Measurements from ENCODE around the gene TRPM1. TPM values are rescaled to one million over a fixed set of nuclear protein-coding genes. Genes with fewer than 3 reads are reported as not detected.

The TRPM1 gene
- total RNA-seq, 6 experiments from 2014 or later = 0.03 to 0.18 (median 0.17) TPM; not detected in 3

DNA sequence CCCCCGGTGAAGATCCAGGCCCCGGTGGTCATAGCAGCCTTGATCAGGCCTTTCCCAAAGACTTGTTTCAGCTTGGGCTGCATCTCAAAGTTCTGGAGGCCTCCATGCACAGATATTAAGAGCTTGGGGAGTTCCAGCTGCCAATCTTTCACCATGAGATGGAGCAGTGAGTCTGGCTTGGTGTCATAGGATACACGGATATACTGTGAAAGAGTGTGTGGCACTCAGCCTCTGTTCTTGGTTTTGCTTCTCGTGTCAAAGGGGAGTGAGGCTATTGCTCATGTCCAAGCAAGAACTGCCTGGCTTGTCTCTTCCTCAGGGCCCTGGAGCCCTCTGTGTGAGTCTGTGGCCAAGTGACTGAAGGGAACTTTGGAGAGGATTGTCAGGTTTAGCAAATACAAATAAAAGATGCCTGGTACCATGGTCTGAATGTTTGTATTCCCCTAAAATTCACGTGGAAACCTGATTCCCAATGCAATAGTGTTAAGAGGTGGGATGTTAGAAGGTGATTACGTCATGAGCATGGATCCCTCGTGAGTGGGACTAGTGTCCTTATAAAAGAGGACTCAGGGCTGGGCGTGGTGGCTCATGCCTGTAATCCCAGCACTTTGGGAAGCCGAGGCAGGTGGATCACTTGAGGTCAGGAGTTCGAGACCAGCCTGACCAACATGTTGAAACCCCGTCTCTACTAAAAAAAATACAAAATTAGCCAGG lies 33.5 kb downstream of the TRPM1 start:
- DNase-seq = no peak
- H3K36me3 Mint-ChIP-seq (ENCODE audit: low read depth) = no peaks in the 10 kb centered on the region
- H3K4me3 Mint-ChIP-seq = no peak overlapping the region
- TF ChIP-seq, protein P1, sequence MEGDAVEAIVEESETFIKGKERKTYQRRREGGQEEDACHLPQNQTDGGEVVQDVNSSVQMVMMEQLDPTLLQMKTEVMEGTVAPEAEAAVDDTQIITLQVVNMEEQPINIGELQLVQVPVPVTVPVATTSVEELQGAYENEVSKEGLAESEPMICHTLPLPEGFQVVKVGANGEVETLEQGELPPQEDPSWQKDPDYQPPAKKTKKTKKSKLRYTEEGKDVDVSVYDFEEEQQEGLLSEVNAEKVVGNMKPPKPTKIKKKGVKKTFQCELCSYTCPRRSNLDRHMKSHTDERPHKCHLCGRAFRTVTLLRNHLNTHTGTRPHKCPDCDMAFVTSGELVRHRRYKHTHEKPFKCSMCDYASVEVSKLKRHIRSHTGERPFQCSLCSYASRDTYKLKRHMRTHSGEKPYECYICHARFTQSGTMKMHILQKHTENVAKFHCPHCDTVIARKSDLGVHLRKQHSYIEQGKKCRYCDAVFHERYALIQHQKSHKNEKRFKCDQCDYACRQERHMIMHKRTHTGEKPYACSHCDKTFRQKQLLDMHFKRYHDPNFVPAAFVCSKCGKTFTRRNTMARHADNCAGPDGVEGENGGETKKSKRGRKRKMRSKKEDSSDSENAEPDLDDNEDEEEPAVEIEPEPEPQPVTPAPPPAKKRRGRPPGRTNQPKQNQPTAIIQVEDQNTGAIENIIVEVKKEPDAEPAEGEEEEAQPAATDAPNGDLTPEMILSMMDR (IDR thresholded peaks at IDR 0.05) = no peak
- peaks cover 19% of the 10 kb centered on the region for H3K4me1 Mint-ChIP-seq (ENCODE audit: low read depth)
- no peak overlapping the region for H3K27ac Mint-ChIP-seq
- H3K27me3 Mint-ChIP-seq (ENCODE audit: insufficient read depth) = peaks cover 5% of the 10 kb centered on the region
- no peaks in the 10 kb centered on the region for H3K9me3 Mint-ChIP-seq

DNA sequence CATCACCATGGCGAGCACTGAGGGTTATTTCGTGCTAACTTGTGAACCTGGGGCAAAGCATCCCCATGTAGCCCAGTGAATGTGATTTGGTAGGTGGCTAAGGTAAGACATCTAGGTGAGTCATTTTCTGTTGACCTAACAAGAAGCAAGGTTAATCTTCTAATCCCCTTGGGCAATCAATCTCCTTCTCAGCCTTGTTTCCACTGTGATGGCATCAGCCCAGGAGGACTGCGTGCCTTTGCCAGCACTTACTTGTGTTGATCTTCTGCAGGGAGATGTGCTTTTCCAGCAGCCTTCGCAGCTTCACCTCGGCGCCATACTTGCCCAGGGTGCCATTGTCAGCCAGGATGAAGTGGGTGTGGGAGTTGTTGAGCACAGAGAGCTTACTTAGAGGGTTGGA lies 35.7 kb downstream of the TRPM1 start:
- H3K4me1 Mint-ChIP-seq (ENCODE audit: low read depth) = peaks cover 38% of the 10 kb centered on the region
- no peak overlapping the region for H3K4me3 Mint-ChIP-seq
- H3K27me3 Mint-ChIP-seq (ENCODE audit: insufficient read depth) = peaks cover 8% of the 10 kb centered on the region
- no peaks in the 10 kb centered on the region for H3K36me3 Mint-ChIP-seq (ENCODE audit: low read depth)
- no peak for DNase-seq
- TF ChIP-seq, protein P1 (IDR thresholded peaks at IDR 0.05) = no peak
- no peak overlapping the region for H3K27ac Mint-ChIP-seq
- H3K9me3 Mint-ChIP-seq = no peaks in the 10 kb centered on the region

DNA sequence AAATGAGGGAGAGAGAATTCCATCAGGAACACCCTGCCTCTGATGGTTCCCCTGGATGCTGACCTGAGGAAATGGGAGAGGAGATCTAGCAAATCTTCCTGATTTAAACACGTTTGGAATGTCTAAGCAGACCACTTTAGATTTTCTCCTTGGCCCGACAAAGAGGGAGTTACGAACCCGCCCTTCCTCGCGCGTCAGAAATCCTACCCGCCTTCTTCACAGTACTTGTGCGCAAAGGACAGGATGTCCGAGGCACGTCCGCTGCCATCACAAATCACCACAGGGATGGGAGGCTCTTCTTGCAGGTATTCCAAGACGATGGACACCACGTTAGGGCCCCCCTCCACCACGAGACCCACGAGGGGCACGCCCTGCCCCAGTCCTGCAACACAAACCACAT lies 38.6 kb downstream of the TRPM1 start:
- no peak for DNase-seq
- TF ChIP-seq, protein P1 (IDR thresholded peaks at IDR 0.05) = no peak
- H3K36me3 Mint-ChIP-seq (ENCODE audit: low read depth) = no peaks in the 10 kb centered on the region
- H3K4me1 Mint-ChIP-seq (ENCODE audit: low read depth) = peaks cover 27% of the 10 kb centered on the region
- peak overlapping the region; percentile 76 for H3K4me3 Mint-ChIP-seq
- H3K9me3 Mint-ChIP-seq = no peaks in the 10 kb centered on the region
- peaks cover 11% of the 10 kb centered on the region for H3K27me3 Mint-ChIP-seq (ENCODE audit: insufficient read depth)
- H3K27ac Mint-ChIP-seq = peak overlapping the region; percentile 32

GRCh38 chr15:31062310-31062847 lies 39.1 kb downstream of the TRPM1 start:
- Mint-ChIP-seq H3K4me3 (peak overlapping the region; percentile 76), H3K9me3 (no peaks in the 10 kb centered on the region), H3K27me3 (ENCODE audit: insufficient read depth) (peaks cover 14% of the 10 kb centered on the region), H3K36me3 (ENCODE audit: low read depth) (no peaks in the 10 kb centered on the region), H3K27ac (peak overlapping the region; percentile 32), H3K4me1 (ENCODE audit: low read depth) (peaks cover 27% of the 10 kb centered on the region)
- TF ChIP-seq, protein P1 (IDR thresholded peaks at IDR 0.05) = no peak
- DNase-seq = peak; percentile 3

GRCh38 chr15:31060429-31061140 lies 40.9 kb downstream of the TRPM1 start:
- DNase-seq = no peak
- 0 out of 2 replicates have a peak, but pooled peaks cover 5% of the 10 kb centered on the region for H3K36me3 Mint-ChIP-seq (ENCODE audit: low read depth)
- peaks cover 22% of the 10 kb centered on the region for H3K27me3 Mint-ChIP-seq (ENCODE audit: insufficient read depth)
- H3K27ac Mint-ChIP-seq = no peak overlapping the region
- peaks cover 27% of the 10 kb centered on the region for H3K4me1 Mint-ChIP-seq (ENCODE audit: low read depth)
- H3K9me3 Mint-ChIP-seq = peaks cover 6% of the 10 kb centered on the region; the same call in 1 of the 2 replicates
- no peak overlapping the region for H3K4me3 Mint-ChIP-seq
- TF ChIP-seq, protein P1 (IDR thresholded peaks at IDR 0.05) = no peak

Measured in HFFc6 (cell line).